Left ventricle myocardium inferior (tissue), 1 donor: ENCODE measurements around the gene EHD4. TPM values are rescaled to one million over a fixed set of nuclear protein-coding genes. Genes with fewer than 3 reads are reported as not detected.

Source experiments
- DNase-seq: peaks from one replicate; pipeline ENCODE4 v3.0.0-alpha.2; 2020
- H3K27ac ChIP-seq: fragments of 200-600 bp; replicated peaks from 2 replicates; pipeline ENCODE4 v1.8.0; 2021
- H3K27me3 ChIP-seq: fragments of 200-600 bp; 2 replicates; pipeline ENCODE4 v1.8.0; 2021; ENCODE audit warnings: low read depth
- H3K36me3 ChIP-seq: fragments of 200-600 bp; 2 replicates; pipeline ENCODE4 v1.8.0; 2021
- H3K4me1 ChIP-seq: fragments of 200-600 bp; 2 replicates; pipeline ENCODE4 v1.8.0; 2021
- H3K4me3 ChIP-seq: fragments of 200-600 bp; 2 replicates; pipeline ENCODE4 v1.8.0; 2021; ENCODE audit warnings: mild to moderate bottlenecking, moderate library complexity
- H3K9me3 ChIP-seq: fragments of 200-600 bp; replicated peaks from 2 replicates; pipeline ENCODE4 v1.8.0; 2021
- intact Hi-C: fragments of 100-400 bp; cut with micrococcal nuclease; formaldehyde crosslinking; loops from one replicate; pipeline ENCODE4 v1.11.0; 2022
- total RNA-seq: library from RNA; stranded (reverse); fragmentation: NEBNext Ultra II Directional; extraction: Animal tissue kit (Norgen Biotek cat#: 25700); gene quantifications from one replicate; pipeline ENCODE4 v1.2.1, GENCODE V29; 2021
- TF ChIP-seq, protein P1 (sequence below): fragments of 200-600 bp; IDR thresholded peaks from 2 replicates; pipeline ENCODE4 v1.8.0; 2021; ENCODE audit warnings: antibody characterized with exemption, mild to moderate bottlenecking, borderline replicate concordance
- donor health status: DM: no; HTN: yes; CAD: no; lungs with severe emphysema.

The EHD4 gene
- total RNA-seq, 1 donor from 2014 or later: 46.4 TPM

DNA sequence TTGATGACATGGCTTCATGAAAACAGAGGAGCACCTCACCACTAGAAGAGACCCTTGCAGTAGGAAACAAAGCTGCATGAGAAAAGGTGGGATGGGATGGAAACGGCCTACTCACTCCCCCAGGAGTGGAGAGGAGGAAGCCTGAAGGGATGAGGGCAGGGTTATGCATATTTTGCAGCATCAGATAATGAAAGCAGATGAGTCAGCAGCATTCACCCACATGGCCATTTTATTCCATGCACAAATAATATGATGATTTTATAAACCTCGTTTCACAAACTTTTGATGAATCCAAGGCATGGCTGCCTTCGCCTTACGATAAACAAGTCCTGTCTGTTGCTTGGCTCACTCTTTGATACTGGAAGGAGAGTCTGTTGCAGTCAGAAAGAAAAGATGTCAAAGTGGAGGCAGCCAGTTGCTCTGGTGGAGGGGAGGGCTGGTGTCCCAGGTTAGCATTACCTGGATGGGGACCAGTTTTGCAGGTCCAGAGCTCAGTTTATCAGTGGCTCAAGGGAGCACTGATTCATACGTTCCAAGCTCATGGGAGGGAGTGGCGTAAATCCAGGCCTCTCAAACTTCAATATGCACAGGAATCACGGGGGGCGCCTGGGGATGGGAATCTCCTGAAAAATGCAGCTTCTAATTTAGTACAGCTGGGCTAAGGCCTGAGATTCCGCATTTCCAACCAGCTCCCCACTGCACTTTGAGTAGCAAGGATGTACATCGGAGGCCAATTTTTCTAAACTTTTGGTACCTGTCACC is 9.2 kb upstream of the EHD4 start:
- no peaks in the 10 kb centered on the region for H3K9me3 ChIP-seq

DNA sequence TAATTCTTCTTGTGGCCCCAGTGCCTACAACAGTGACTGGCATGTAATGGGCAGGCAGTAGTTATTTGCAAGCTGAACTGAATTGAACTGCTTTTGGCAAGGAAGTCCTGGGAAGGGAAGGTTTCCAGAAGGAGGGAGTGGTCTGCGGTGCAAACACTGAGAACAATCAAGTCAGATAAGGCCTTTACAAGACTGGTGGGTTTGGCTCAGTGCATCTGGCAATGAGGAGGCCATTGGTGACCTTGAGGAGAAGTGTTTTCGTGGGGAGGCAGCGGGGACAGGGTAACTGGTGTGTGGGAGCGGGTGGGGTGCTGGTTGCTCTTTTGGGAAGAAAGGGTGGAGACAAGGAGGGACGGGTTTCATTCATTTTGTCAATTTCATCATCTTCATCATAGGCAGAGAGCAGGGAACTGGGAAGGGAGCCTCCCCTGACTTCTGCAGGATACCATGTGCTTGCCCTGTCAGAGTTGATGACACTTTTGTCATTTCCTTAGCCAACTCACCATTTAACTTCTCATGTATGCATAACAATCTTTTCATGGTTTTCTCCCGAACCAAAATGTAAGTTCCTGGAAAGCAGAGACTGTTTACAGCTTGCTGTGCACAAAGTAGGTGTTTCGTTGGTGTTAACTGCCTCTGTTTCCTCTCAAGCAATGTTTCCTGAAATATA is 8.4 kb upstream of the EHD4 start:
- peak overlapping the region; percentile 43 for H3K27ac ChIP-seq
- no peaks in the 10 kb centered on the region for H3K27me3 ChIP-seq
- no peak overlapping the region for H3K4me3 ChIP-seq
- intact Hi-C loops: no loop called here
- TF ChIP-seq, protein P1, sequence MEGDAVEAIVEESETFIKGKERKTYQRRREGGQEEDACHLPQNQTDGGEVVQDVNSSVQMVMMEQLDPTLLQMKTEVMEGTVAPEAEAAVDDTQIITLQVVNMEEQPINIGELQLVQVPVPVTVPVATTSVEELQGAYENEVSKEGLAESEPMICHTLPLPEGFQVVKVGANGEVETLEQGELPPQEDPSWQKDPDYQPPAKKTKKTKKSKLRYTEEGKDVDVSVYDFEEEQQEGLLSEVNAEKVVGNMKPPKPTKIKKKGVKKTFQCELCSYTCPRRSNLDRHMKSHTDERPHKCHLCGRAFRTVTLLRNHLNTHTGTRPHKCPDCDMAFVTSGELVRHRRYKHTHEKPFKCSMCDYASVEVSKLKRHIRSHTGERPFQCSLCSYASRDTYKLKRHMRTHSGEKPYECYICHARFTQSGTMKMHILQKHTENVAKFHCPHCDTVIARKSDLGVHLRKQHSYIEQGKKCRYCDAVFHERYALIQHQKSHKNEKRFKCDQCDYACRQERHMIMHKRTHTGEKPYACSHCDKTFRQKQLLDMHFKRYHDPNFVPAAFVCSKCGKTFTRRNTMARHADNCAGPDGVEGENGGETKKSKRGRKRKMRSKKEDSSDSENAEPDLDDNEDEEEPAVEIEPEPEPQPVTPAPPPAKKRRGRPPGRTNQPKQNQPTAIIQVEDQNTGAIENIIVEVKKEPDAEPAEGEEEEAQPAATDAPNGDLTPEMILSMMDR: no peak
- H3K4me1 ChIP-seq: peaks cover 32% of the 10 kb centered on the region
- H3K9me3 ChIP-seq: no peaks in the 10 kb centered on the region
- no peak for DNase-seq
- H3K36me3 ChIP-seq: no peaks in the 10 kb centered on the region

More for the DNA sequence above, 9.2 kb upstream of the EHD4 start:
- DNase-seq: no peak
- intact Hi-C loops: no loop called here
- TF ChIP-seq, protein P1: no peak
- Histone ChIP-seq H3K4me3 (no peak overlapping the region), H3K4me1 (peaks cover 32% of the 10 kb centered on the region), H3K36me3 (no peaks in the 10 kb centered on the region), H3K27ac (no peak overlapping the region), H3K27me3 (no peaks in the 10 kb centered on the region)

DNA sequence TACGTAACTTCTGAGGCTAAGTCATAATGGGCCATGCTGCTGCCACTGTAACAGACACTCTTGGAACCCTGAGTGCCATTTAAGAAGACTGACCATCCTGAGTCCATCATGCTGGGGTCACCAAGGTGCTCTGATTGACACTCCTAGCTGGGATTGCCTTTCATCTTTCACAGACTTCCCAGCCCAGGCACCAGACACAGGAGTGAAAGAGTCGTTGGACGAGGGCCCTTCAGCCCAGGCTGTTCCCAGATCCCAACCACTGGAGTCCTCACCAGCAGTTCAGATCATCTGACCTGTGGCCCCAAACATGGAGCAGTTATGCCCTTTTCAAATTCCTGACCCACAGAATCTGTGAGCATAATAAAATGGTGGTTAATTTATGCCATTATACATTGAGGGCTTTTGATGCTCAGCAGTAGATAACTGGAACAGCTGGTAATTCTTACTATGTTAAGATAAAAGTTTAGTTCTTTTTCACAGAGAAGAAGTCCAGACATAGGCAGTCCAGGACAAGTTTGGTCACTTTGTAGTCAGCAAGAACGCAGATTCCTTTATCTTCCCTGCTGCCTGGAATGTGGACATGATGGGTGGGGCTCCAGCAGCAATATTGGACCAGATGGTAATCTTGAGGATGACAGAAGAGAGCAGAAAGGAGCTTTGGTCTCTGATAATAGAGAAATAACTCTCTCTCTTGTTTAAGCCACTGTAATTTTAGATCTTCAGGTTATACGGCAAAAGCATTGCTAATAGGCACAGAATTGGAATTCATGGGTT is 7.3 kb upstream of the EHD4 start:
- Histone ChIP-seq H3K9me3 (no peaks in the 10 kb centered on the region), H3K36me3 (no peaks in the 10 kb centered on the region), H3K27me3 (no peaks in the 10 kb centered on the region), H3K4me3 (no peak overlapping the region), H3K4me1 (peaks cover 32% of the 10 kb centered on the region), H3K27ac (peak overlapping the region; percentile 43)
- intact Hi-C loops: no loop called here
- DNase-seq: no peak
- TF ChIP-seq, protein P1: no peak

DNA sequence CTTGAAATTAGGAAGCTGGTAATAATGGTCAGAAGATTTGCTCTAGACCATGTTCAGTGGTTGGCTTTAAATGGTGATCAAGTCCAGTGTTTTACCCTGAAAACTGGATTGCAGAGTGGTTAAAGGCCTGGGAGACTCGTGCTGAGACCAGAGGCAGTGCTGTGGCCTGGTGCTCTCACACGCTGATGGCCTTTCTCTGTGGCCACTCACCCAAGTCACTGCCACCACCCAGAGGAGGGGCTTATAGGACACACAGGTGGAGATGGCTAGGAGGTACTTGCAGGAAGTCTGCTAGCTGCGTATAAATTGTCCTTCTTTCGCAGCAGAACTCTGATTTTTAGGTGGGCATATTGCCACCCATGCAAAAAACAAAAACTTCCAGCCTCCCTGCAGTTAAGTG is 6.2 kb upstream of the EHD4 start:
- Histone ChIP-seq H3K27me3 (no peaks in the 10 kb centered on the region), H3K27ac (no peak overlapping the region), H3K36me3 (no peaks in the 10 kb centered on the region), H3K4me1 (peaks cover 32% of the 10 kb centered on the region), H3K4me3 (no peak overlapping the region), H3K9me3 (no peaks in the 10 kb centered on the region)
- intact Hi-C loops: no loop called here
- TF ChIP-seq, protein P1: no peak
- DNase-seq: no peak

DNA sequence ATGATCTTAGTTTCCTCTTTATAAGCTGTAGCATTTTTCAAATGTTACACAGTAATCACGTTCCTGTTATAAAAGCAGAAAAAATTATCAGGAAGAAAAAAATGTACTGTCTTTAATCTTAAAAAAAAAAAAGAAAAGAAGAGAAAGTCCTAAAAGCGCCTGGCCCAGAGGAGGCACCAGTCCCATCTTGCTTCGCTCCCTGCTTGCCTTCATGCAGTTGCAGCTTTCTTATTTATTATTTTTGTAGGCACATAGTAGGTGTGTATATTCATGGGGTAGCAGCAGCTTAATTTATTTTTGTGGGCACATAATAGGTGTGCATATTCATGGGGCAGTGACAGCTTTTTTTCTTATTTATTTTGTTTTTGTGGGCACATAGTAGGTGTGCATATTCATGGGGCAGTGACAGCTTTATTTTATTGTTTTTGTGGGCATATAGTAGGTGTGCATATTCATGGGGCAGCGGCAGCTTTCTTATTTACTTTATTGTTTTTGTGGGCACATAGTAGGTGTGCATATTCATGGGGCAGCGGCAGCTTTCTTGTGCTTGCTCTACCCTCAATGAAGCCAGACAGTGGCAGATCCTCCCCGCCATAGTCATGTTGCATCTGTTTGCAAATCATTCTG is 5.5 kb upstream of the EHD4 start:
- H3K27me3 ChIP-seq: no peaks in the 10 kb centered on the region
- H3K4me3 ChIP-seq: no peak overlapping the region
- no peak overlapping the region for H3K27ac ChIP-seq
- peaks cover 34% of the 10 kb centered on the region for H3K4me1 ChIP-seq
- no peaks in the 10 kb centered on the region for H3K9me3 ChIP-seq
- DNase-seq: no peak
- intact Hi-C loops: no loop called here
- H3K36me3 ChIP-seq: no peaks in the 10 kb centered on the region
- TF ChIP-seq, protein P1: no peak
